OCI-LY7 (cell line): Measurements from ENCODE around the gene CDH22.

Experiments
- CTCF ChIP-seq: fragments of 200-600 bp; sonication (generic); conservative IDR thresholded peaks from 2 replicates; pipeline ENCODE4 v1.5.1; 2014; ENCODE audit warnings: mild to moderate bottlenecking, antibody characterized with exemption, low read length, moderate library complexity, mixed read lengths
- EZH2phosphoT487 ChIP-seq: fragments of 200-600 bp; sonication (generic); IDR thresholded peaks from 2 replicates; pipeline ENCODE4 v1.6.1; 2018; ENCODE audit warnings: low read depth, borderline replicate concordance, mild to moderate bottlenecking, mixed run types, antibody characterized with exemption, low read length, moderate library complexity, mixed read lengths

- no peak for TF ChIP-seq CTCF
- TF ChIP-seq EZH2phosphoT487 = no peak
Measured at GRCh38 chr20:46253391-46253790, 54.9 kb downstream of the CDH22 start.
